GM18520 (cell line): ENCODE results near the gene TRIO.
A peak's percentile ranks its signal among the peaks of the same experiment; 100 is the strongest.

Source experiments
- ATAC-seq: cut with Tn5 transposase; IDR thresholded peaks from one replicate; pipeline ENCODE4 v1.9.1; 2021; ENCODE audit not compliant: unreplicated experiment

TRIO gene

DNA sequence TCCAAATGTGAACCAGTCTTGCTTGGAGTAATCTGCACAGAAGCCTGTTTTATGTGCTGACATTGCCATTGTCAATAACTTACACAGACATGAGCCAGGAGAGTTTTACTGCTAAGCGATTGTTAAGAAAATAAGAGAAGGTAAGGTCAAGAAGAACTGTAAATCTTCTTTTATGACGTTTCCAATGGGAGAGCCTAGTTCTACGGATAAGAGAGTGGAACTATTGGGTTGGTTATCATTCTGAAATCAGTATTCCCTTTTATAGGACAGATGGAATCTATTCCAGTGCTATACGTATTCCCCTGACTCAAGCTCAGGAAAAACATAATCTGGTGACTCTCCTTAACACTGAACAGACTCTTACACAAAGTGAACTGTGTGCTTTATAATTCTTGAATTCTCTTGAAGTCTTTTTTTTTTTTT is 300.5 kb downstream of the TRIO start:
- no peak for ATAC-seq

DNA sequence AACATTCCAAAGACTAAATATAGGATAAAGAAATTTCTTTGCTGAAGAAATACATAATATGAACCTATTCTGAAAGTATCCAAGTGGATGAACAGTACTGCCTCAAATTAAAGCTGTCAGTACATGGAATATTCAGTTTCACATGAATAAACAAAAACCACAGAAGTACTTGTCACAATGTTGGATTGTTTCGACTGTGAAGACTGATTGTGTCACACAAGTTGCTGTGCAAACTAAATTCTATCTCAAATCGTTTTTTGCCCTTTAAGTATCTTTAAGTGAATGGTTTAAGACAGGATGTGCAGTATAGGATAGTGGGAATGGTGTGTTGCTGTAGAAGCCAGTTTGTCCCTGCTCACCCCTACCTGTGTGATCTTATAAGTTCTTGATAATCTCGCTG is 301.0 kb downstream of the TRIO start:
- ATAC-seq, result no peak

DNA sequence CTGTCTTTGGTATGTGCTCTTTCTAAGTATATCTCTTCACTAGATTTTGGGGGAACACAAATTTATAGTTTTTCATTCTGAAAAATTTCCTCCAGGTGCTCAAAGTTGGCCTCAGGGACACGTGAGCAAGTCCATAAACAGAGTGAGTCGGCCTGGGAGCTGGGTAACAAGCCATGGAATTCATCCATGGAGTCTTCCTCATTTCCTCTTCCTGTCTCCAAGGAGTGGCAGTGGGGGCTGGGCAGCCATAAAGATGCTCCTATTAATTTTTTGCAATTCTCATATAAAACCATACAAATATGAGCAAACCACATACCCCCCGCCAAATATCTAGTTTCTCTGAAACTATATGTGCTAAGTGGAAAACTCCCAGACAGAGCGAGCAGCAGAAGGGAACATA is 301.9 kb downstream of the TRIO start:
- no peak for ATAC-seq

DNA sequence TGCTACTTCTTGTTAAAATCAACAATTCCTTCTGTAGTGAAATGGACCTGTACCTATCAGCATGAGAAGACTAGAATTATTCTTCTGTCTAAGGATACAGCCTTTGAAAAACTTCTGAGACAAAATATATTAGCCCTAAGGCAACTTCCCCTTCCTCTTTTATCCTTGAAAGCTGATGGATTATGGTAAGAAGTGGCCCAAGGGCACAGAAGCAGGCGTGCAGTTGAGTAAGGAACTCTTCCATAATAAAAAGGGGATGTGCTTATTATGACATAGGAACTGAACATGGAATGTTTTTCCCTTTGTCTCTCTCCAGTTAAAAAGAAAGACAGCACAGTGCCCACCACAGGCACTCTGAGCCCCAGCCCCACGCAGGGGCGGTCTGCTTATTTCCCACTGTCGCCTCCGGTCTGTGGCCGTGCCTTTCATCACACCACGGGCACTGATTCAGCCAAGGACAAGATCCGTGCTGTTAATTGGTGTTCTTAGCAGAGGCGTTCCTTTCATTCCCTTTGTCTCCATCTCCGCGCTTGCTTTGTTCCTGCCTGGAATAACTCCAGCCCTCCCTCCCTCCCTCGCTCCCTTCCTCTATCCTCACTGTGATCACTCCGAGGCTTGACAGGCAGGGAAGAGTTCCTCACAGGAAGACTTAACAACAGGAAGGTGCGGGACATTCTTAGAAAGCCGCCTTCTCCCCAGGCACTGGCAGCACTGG is 302.6 kb downstream of the TRIO start:
- ATAC-seq, result no peak

DNA sequence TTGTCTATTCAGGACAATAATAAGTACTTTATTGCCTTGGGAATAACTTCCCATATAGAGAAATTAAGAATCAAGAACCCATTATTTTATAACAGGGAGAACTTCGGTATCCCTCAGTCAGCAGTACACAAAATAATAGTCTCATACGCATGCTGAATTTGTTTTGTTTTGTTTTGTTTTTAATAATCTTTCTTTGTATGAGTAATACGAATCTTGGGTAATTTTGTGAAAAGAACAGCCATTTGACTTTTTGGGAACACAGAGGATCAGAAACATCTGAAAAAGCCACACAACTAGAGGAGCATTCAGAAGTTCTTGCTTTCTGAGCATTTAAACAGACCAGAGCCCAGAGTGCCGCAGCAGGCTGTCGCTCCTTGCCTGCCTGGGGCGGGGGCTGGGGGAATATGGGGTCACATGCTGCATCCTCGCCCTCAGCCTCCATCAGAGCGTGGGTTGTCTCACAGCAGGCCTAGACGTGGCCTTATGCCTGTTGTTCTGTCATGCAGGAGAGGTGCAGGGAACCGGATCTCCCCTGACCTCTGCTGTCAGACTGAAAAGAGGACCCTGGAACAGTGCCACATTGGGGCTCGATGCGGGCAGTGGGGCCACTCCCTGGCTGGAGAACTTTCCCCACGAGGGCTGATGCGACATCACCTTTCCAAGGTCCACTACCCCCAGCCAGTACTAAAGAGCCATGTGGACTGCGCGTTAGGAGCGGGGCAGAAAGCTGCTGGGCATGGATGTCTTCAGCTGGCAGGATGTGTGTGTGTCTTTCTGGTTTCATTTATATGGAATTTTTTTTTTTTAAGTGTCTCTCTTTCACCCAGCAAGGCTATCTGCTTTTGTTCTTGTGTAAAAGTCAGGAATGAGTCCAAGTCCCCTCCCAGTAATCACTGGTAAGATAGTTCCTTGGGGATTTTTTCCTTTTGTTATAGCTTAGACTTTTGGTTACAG is 305.1 kb downstream of the TRIO start:
- no peak for ATAC-seq

DNA sequence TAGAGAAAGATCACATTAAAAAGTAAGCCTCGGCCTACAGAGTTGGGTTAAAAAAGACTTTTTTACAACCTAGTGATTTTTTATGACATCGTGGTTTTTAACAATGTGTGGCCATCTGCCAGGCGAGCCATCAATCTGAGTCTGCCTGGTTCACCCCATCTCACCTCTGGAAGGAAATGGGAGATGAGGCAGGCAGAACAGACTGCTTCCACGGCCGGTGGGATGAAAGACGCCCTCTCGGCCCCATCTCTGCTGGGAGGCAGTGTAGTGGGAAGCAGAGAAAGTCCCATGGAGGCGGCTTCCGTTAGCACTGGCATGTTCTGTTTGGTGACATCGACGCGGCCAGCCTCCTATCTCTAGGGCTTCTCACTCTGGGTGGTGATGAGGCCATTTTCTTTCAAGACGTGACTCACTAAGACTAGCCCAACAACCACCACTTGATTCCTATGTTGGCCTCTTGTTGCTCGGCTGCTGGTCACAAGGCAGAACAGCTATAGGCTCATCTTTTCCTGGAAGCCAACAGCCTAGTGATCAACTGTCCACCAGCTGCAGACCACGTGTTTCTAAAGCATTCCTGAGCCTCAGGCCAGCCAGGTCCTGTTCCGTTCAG is 306.0 kb downstream of the TRIO start:
- no peak for ATAC-seq

DNA sequence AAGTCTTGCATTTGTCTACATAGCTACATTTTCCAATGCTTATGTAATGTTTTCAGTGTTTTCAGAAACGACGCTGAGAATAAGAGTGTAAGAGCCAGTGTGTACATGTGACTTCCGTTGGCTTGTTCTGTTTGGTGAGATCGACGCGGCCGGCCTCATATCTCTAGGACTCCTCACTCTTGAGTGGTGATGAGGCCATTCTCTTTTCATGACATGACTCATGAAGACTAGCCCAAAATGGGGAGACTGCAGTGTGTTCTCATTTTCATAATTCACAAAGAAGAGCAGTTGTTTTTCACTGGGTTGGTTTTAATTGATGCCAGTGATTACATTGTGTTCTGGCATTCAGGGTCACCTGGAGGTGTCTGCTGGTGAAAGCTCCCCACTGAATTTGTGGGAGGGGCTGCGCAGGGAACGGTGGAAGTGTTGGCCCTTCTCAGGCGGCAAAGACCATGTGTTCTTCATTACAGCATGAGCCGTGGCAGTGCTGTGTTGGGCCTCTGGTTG is 306.9 kb downstream of the TRIO start:
- ATAC-seq, result peak; percentile 58

DNA sequence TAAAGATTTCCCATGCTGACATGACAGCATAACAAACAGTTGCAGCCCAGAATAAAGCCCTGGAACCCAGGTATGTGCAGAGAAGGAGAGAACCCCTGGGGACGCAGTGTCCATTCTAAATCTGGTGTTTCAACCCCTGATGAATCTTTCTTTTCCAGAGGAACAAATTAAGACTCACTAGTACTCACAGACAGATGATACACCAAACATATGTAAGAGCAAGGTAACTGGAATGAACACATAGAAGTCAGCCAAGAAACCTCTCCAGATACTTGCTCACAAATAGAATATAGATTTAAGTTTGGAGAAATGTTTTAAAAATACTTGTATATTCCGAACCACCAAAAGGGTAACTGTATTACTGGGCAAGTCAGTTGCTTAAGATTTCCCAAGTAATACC is 307.6 kb downstream of the TRIO start:
- ATAC-seq, result no peak

DNA sequence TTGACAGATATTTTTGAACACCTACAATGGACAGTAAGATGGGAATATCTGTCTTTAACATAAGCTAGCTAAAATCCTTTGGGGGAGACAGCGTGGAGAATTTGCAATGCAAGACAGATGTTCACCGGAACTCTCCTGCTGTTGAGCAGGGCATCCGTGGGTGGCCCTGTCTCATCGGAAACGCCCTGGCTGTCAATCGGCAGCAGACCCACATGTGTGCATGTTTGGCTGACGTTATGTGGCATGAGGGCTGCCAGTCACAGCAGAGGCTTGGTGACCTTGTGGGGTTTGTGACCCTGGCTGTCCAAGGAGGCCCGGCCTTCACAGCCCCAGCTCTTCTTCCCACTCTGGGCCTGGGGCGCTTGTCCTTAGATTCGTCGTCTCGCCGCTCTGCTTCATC is 308.7 kb downstream of the TRIO start:
- ATAC-seq, result no peak

DNA sequence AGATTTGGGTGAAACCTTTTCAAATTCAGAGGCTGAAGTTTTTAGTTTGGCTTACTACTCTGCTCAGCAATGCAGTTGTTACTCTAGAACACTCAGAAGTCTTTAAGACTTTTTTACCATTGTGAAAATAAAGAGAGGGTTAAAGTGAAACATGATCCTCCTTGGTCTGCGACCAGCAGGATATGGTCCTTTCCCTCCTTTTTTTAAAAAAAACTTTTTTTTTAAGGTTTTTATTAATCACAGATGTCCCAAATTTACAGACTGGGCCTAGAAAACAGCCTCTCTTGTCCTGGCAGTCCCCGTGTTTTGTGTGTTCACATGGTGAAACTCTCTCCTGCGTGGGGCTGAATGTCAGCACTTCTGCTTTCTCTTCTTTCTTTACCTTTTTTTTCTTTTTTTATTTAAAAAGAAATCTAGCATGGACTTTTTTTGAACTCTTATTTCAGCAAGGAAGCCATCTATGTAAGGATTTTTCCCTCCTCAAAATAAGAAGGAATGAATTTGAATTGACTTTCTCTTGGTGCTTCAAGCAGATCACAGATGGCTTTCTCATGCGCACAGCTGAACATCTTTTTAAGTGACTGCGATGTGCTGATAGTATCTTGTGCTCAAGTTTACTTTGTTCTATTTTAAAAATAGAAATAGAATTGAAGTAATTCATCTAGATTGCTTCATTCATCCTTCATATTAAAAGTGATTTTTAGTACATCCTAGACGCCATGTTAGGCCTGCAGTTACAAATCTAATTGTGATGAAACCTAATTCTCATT is 309.7 kb downstream of the TRIO start:
- ATAC-seq, result no peak

DNA sequence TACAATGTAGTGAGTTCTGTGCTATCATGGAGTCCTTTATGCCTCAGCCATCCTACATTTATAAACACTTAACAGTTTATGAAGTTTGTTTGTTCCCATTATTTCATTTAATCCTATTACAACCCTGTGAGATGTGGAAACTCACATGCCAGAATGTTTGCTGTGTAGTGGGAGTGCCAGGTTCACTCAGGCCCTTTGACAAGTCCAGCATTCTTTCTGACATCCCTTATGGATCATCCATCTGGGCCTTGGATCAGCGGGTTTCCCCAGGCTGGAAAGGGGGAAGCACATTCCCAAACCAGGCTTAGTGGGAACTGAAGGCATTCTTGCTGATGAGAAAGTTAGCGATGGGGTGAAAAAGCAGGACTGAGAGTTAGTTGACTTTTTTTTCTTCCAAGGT is 310.3 kb downstream of the TRIO start:
- ATAC-seq, result no peak

DNA sequence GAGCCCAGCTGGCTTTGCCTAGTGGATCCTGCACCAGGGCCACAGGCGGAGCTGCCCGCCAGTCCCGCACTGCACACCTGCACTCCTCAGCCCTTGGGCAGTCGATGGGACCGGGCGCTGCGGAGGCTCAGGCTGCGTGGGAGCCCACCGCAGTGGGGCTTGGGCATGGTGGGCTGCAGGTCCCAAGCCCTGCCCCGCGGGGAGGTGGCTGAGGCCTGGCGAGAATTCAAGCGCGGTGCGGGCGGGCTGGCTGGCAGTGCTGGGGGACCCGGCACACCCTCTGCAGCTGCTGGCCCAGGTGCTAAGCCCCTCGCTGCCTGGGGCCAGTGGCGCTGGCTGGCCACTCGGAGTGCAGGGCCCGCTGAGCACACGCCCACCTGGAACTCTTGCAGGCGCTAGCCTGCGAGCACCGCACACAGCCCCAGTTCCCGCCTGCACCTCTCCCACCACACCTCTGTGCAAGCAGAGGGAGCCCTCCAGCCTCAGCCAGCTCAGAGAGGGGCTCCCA is 312.7 kb downstream of the TRIO start:
- ATAC-seq, result no peak

DNA sequence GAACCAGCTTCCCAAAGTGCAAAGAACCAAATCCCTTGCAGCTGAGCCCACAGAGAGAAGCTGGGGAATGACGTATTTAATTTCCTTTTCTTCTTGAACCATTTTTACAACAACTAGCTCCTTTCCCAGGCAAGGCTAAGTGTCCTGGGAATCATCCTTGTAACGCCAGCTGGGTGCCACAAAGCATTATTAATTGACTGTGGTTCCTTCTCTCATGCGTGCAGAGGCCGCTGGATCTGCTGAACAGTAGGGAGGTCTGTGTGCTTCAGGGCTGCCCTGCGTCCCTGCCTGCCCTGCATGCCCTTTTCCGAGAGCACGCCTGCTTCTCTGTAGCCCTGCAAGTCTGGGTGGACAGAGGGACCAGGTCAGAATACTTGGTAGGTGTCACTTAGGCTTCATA is 314.3 kb downstream of the TRIO start:
- no peak for ATAC-seq

DNA sequence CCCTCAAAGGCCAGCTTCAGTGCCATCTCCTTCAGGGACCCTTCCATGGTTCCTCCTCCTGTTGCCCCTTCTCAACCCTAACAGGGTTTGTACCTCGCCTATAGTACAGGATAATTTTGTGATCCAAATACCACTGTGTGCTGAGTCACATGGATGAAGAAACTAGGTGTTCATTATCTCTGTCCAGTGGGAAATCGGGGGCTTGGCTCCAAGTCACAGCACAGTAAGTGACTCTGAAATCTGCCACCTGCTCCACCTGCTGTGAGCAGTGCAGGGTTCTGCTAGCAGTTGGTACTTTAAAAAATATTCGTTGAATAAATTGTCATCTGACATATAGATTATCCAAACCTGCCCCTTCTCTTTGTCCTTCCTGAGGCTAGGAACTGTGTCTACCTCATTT is 315.3 kb downstream of the TRIO start:
- no peak for ATAC-seq

DNA sequence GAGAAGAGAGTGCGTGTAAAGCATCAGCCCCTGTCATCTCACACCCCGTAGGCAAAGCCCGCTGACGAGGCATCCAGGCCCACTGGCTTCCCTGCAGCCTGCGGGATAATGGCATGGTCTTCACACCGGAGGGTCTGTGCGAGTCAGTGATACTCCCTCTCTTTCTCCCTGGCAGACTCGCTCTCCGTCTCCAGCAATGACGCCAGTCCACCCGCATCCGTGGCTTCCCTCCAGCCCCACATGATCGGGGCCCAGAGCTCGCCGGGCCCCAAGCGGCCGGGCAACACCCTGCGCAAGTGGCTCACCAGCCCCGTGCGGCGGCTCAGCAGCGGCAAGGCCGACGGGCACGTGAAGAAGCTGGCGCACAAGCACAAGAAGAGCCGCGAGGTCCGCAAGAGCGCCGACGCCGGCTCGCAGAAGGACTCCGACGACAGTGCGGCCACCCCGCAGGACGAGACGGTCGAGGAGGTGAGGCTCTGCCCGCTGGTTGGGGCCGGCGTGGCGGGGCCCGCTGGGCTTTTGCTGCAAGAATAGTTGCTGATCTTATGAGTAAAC is 317.8 kb downstream of the TRIO start:
- no peak for ATAC-seq

DNA sequence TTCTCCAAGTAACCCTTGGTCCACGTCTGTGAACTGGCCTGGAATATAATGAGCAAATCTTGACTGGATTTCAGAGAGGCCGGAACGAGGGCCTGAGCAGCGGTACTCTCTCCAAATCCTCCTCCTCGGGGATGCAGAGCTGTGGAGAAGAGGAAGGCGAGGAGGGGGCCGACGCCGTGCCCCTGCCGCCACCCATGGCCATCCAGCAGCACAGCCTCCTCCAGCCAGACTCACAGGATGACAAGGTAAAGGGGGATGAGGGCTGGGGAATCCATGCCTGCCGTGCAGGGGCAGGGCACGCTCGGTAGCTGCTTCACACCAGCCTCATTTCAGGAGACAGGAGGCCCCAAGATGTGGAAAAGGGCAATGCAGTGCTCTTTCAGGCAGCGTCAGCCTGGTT is 319.5 kb downstream of the TRIO start:
- ATAC-seq, result no peak

DNA sequence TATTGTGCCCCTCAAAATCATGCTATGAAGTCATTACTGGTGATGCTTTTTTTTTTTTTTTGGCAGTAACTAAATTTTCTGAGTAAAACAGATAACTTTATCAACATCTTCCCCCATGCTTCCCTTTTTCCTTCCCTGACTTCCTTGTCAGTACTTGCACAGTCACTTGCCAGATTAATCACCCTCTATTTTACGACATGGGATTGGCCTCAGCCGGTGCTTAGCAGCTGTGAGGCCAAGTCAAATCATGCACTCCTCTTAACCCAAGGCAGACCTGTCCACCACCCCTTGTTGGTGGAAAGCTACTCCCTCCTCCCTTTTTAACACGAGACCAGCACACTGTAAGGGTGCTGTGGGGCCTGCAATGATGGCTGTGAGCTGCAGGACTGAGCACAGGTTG is 320.5 kb downstream of the TRIO start:
- ATAC-seq, result no peak

DNA sequence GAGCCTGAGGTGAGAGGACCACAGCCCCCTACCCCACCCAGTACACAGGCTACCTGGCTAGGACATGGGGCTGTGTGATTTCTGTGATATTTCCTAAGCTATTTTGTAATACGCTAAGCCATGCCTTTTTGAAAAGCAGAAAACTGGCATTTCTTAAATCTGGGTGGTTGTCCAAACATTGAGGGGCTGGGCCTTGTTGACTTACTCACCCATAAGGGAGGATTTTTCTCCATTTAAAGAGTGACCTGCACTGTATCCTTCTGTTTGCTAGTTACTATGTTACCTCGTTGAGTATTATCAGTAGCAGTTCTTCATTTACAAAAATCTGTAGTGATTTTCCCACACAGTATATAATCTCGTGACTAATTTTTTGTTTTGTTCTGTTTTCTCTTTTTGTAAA is 321.0 kb downstream of the TRIO start:
- ATAC-seq, result no peak

DNA sequence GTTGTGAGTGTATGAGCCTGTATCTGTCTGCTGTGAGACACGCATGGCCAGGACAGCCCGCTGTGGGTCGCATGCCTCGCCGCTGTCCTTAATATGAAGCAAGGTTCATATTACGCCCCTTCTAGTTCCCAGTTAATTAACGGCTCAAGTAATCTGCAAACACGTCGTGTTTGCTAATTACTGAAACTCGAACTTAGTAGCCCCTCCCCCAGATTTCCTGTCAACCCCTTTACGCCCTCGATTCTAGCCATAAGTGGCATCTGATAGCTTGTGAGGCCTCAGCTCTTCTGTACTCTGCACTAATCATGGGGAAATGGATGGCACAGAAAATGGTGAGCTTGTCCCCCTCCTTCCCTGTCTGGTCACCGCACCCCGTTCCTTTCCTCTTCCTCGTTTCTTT is 321.5 kb downstream of the TRIO start:
- ATAC-seq, result no peak

DNA sequence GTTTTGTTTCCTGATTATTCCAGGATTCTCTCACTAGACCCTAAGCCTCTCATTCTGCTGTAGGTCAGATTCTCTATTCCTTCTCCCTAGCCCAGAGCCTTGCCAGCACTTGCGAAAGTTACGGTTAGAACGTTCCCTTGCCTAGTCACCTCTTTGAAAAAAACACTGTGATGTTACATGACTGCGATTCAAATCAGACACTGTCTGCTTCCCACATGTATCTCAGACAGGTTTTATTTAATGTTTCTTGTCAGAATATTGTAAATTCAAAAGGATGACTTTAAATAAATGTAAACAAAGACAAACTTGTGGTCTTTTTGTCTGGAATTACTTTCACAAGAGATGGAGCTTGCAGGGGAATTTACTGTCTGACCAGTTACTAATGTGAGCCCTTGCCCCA is 322.0 kb downstream of the TRIO start:
- ATAC-seq, result no peak
